VCaP (cell line): ENCODE results near the gene NT5DC3.

Experiments used
- H3K27ac ChIP-seq: fragments of 450-650 bp; 2 replicates; pipeline ENCODE4 v1.5.1; 2017
- CTCF ChIP-seq: fragments of 450-650 bp; conservative IDR thresholded peaks from 2 replicates; pipeline ENCODE4 v1.5.1; 2017; ENCODE audit warnings: mild to moderate bottlenecking, moderate library complexity

NT5DC3 gene

GRCh38 chr12:103765322-103765721 lies 75.7 kb downstream of the NT5DC3 start:
- H3K27ac ChIP-seq, result no peak overlapping the region
- no peak for TF ChIP-seq CTCF

GRCh38 chr12:103762473-103762872 lies 78.6 kb downstream of the NT5DC3 start:
- H3K27ac ChIP-seq, result no peak overlapping the region
- no peak for TF ChIP-seq CTCF

- no peak overlapping the region for H3K27ac ChIP-seq
- TF ChIP-seq CTCF, result no peak
These were observed 82.5 kb downstream of the NT5DC3 start for GRCh38 chr12:103758310-103759089.

- H3K27ac ChIP-seq, result no peak overlapping the region
- no peak for TF ChIP-seq CTCF
These were observed 83.8 kb downstream of the NT5DC3 start for GRCh38 chr12:103757248-103757647.

GRCh38 chr12:103756443-103756842 lies 84.6 kb downstream of the NT5DC3 start:
- no peak for TF ChIP-seq CTCF
- no peak overlapping the region for H3K27ac ChIP-seq

- no peak overlapping the region for H3K27ac ChIP-seq
- no peak for TF ChIP-seq CTCF
These were observed 85.6 kb downstream of the NT5DC3 start for GRCh38 chr12:103755425-103755824.

- no peak for TF ChIP-seq CTCF
- H3K27ac ChIP-seq, result no peak overlapping the region
These were observed 89.4 kb downstream of the NT5DC3 start for GRCh38 chr12:103751600-103751999.
